NCI-H524 treated with DMSO at 0.1 percent for 48 hours (cell line): ENCODE data around the gene PDCD6IP.
"Not testable (repeated sequence)": the region's sequence is repeated elsewhere in the genome, so short reads cannot be mapped to it uniquely, and the experiment has no call there.

Source experiments
- DNase-seq: peaks from one replicate; lab custom pipeline; 2025; lab: John Stamatoyannopoulos, UW

PDCD6IP gene

GRCh38 chr3:33795856-33796536 lies 2.4 kb upstream of the PDCD6IP start:
- DNase-seq = no peak

- DNase-seq = no peak
These were observed 365 bp upstream of the PDCD6IP start for GRCh38 chr3:33798113-33798417.

DNA sequence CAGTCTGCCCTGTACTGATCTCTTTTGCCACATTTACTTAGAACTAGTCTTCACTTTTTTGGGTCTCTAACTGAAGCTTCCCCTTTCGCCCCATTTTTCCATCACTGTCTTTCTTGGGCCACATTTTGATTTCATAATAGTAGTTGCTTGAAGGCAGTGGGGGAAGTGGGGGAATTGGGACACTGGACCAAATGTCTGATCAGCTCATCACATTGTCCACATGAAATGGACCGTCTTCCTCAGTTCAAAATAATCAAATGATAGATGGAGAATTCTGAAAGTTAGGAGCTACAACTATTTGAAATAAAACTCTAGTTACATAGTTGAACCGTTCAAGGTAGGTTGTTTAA lies 747 bp downstream of the PDCD6IP start:
- DNase-seq = no peak

GRCh38 chr3:33803252-33803651 lies 4.8 kb downstream of the PDCD6IP start:
- DNase-seq = no peak

DNA sequence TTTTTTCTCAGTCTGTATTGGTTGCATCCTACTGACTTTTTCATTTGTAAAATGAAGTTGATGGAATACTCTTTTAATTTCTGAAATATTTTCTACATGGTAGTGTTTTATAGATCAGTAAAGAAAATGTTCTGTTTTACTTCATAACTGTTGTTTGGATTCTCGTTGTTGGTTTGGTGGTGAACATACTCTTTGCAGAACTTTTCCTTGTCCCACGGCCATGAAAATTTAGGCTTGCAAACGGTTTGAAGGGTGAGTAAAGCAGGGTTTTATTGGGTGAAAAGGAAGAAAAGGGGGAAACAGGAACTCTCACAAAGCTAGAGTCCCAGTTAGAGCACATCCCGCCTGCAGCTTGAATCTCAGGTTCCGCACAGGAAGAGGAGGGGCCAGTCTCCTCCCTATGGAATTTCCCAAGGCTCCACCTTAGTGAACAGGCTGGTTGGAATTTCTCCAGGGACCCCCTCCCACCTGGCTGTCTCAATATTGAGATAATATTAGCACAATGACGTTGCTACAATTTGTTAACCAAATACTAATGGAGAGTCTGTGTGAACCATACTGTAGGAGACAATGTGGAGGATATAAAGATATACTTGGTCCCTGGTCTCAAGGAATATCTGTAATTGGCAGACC lies 5.6 kb downstream of the PDCD6IP start:
- DNase-seq = no peak

DNA sequence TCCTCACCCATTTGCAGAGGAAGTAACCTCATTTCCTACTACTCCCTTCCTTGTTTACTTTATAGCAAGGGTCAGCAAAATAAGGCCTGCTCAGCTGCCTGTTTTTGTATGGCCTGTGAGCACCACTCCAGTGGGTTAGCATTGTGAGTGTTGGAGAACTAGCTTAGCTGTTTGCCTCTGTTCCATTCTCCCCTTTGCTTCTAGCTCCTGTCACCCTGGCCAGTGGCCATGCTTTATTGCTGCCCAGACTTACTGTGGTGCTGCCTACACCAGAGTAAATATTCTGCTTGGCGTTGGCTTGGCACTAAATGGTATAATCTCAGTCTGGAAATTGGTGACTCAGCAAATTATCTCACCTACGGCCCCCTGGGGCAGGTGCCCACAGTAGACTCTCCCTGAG lies 8.8 kb downstream of the PDCD6IP start:
- no peak for DNase-seq

DNA sequence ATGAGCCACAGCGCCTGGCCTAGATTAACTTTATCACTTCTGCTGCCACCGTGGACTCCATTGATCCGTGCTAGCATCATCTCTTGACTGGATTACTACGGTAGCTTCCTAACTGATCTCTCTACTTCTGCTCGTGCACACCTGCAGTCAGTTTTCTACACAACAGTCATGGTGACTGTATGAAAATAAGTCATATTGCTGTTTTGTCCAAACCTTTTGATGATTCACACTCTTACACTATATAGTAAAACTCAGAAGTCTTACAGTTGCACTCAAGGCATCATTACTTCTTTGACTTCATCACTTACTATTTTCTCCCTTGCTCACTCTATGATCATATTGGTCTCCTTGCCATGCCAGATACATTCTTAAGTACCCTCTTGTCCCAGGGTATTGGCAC lies 10.1 kb downstream of the PDCD6IP start:
- no peak for DNase-seq

GRCh38 chr3:33810545-33810944 lies 12.1 kb downstream of the PDCD6IP start:
- no peak for DNase-seq

DNA sequence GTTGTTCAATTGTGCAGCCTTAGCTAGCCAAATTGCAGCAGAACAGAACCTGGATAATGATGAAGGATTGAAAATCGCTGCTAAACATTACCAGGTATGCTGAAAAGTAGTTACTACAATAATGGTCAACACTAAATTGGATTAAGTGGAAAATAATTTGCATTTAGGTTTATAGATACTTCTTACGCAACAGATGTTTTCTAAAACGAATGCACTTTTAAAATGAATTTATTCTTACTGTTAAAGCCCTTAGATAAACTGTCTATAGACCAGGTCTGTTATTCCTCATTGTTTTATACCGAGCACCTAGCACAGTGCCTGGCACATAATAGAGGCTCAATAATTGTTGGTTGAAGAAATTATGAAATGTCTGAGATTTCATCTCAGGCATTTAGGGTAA lies 23.6 kb downstream of the PDCD6IP start:
- DNase-seq = no peak

DNA sequence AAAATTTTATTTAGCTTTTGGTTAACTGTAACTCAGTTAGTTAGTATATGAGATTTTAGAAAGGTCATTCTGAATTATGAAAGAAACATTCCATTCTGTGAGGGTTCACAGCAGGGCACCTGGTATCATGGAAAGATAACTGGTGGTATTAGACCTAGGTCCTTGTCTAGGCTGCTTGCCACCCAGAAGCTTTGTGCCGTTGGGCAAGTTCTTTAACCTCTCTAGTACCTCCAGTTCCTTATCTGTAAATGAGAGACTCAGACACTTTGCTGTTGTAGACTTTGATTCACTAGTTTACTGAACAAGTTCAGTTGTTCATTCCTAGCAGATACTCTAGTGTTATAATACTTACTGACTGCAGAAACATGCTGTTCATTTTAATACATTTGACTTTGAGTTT lies 25.4 kb downstream of the PDCD6IP start:
- no peak for DNase-seq

- no peak for DNase-seq
These were observed 26.7 kb downstream of the PDCD6IP start for GRCh38 chr3:33825111-33825510.

GRCh38 chr3:33826206-33826605 lies 27.8 kb downstream of the PDCD6IP start:
- DNase-seq = no peak

DNA sequence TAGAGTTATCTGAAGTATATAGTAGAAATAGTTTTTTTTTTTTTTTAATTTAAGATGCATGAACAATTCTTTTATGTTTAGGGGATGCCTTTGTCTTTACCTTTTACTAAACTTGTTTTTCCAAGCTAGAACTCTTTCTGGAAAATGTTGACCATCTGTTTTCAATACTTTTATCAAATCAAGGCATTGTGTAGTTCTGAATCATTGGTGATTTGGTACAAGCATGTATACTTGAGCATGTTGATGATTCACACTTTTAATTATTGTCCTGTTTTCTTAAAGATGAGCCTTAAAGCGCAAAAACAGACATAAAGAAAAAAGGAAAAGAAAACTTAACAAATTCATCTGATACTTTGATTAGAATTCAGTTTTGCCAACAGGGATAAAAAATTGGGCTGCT lies 28.3 kb downstream of the PDCD6IP start:
- DNase-seq = no peak

DNA sequence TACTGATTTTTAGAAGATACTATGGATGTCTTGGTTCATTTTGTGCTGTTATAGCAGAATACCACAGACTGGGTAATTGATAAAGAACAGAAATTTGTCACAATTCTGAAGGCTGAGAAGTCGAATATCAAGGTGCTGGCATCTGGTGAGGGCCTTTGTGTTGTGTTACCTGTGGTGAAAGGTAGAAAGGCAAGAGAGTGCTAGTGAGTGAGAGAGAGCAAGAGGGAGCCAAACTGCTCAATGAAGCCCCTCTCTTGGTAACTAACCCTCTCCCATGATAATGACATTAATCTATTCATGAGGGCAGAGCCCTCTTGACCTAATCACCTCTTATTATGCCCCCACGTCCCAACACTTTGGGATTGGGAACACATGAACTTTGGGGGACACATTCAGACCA lies 31.3 kb downstream of the PDCD6IP start:
- DNase-seq = no peak

- no peak for DNase-seq
These were observed 32.6 kb downstream of the PDCD6IP start for GRCh38 chr3:33831053-33831452.

DNA sequence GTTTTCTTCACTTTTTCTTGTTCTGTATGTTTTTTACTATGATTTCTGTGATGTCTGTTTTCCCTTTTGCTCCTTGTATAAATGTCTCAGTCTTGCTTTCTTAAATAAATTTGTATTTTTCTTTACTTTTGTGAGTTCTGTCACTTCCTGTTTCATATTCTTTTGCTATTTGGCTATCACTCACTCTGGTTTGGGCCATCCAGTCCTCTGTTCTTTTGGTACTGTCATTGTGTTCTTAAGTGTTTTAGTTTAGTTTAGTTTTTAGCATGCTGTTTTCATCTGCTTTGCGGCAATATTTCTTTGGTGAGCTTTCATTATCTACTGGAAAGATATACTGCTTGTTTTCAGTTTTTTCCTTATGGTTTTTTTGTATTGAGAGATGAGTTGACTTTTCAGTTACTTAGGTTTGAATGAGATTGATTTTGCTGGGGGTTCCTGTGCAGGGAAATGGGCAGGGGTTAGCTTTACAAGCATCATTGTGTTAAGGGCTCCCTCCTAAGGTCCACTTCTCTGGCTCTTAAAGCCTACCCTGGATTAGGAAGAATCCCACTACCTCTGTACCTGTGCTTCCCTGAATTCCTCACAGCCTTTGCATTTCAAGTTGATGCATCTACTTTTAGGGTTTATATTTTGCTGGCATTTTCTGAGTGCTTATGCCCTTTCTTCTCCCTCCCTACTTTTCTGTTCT lies 35.1 kb downstream of the PDCD6IP start:
- DNase-seq = no peak

DNA sequence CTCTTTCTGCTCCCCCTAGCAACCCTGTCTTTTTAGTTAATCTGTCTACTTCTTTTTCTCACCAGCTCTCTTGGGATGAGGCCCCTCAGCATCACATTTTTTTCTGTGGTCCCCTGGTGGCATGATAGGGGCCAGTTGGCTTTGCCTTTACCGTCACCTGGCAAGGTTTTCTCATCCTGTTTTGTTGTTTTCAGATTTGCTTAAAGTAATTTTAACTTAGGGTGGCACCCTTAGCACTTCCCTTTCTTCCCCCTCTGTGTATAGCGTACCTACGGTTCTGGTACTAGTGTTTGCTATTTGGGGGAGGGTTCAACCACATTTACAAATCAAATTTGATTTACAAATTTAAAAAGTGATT lies 35.6 kb downstream of the PDCD6IP start:
- DNase-seq = no peak

DNA sequence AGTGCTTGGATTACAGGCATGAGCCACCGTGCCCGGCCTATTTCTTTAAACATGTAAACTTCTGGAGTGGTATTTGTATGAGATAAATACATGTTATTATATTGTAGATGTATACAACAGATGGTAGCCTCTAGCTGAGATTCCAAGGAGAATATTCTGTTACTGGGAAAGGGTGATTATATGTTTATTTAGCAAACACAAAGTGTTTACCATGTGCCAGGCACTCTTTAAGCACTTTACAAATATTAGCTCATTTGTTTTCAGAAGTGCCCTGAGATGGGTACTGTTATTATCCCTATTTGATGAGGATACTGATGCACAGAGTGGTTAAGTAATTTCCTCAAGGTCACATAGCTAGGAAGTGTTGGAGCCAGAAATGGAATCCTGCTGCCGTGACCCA lies 38.8 kb downstream of the PDCD6IP start:
- not testable (repeated sequence) for DNase-seq

GRCh38 chr3:33839283-33839682 lies 40.9 kb downstream of the PDCD6IP start:
- no peak for DNase-seq

GRCh38 chr3:33840179-33840578 lies 41.7 kb downstream of the PDCD6IP start:
- DNase-seq = no peak

GRCh38 chr3:33848624-33849347 lies 50.4 kb downstream of the PDCD6IP start:
- DNase-seq = no peak

DNA sequence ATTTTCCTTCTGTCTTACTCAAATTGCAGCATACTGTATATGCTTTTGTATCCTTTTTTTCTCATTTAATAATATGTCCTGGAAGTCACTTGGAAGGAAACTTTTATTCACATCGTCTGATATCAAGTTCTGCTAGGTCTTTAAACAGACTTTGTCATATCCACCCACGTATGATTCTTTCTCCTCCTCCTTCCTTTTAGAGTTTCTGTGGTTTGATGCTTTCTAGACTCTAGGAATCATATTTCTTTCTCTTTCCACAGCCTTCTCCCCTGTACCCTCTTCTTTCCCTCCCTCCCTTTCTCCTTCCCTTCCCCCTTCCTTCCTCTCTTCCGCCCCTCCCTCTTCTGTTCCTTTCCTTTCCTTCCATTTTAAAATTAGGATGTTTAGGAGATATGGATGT lies 52.2 kb downstream of the PDCD6IP start:
- DNase-seq = not testable (repeated sequence)

- DNase-seq = not testable (repeated sequence)
These were observed 57.0 kb downstream of the PDCD6IP start for GRCh38 chr3:33855407-33855806.
